IPS DF 4.7 (cell line): ENCODE data around the gene PTPN18.
"Not testable (repeated sequence)": the region's sequence is repeated elsewhere in the genome, so short reads cannot be mapped to it uniquely, and the experiment has no call there.

ENCODE experiments used
- DNase-seq: peaks from one replicate; pipeline ENCODE4 v3.0.0-alpha.2; 2013; ENCODE audit warnings: low spot score; ENCODE audit errors: extremely low read depth

Gene PTPN18

GRCh38 chr2:130380096-130380934 is 24.5 kb downstream of the PTPN18 start:
- no peak for DNase-seq

- no peak for DNase-seq
Measured at GRCh38 chr2:130381145-130381544, 25.3 kb downstream of the PTPN18 start.

- DNase-seq: no peak
Measured at GRCh38 chr2:130381619-130382018, 25.8 kb downstream of the PTPN18 start.

GRCh38 chr2:130382313-130382917 is 26.6 kb downstream of the PTPN18 start:
- DNase-seq: no peak

DNA sequence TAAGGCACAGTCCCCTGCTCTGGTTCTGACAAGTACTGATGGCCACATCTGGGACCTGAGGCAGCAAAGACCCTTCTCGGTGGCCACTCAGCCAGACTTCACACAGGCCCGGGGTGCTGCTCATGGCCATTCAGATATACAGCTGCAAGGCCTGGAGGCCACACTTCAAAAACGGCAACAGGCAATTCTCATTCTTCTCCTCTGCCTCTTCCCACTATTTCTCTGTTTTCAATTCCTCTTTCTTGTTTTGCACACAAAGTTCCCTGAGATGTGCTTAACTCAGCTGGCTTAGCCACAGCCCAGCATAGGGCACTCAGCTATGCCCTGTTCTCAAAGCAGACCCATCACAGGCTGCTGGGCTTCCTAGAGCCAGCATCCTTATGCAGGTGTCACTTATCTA is 29.9 kb downstream of the PTPN18 start:
- DNase-seq: no peak

- DNase-seq: no peak
Measured at GRCh38 chr2:130387071-130387400, 31.2 kb downstream of the PTPN18 start.

DNA sequence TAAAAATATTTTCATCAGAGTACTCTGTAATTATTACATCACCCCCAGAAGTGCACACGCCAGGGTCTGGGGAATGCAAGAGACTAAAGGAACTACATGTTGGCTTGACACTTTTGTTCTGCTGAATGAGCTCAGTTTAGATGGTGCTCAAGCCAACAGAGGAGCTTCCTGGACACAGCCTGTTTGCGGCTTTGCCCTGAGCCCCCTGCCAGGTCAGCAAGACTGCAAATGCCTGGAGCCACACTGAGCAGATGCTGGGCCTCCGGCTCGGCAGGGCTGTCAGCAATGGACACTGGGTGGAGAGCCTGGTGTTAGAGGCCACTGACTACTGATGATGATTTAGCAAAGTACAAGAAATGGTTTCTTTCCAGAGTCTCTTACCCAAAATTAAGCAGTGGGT is 31.9 kb downstream of the PTPN18 start:
- DNase-seq: no peak

DNA sequence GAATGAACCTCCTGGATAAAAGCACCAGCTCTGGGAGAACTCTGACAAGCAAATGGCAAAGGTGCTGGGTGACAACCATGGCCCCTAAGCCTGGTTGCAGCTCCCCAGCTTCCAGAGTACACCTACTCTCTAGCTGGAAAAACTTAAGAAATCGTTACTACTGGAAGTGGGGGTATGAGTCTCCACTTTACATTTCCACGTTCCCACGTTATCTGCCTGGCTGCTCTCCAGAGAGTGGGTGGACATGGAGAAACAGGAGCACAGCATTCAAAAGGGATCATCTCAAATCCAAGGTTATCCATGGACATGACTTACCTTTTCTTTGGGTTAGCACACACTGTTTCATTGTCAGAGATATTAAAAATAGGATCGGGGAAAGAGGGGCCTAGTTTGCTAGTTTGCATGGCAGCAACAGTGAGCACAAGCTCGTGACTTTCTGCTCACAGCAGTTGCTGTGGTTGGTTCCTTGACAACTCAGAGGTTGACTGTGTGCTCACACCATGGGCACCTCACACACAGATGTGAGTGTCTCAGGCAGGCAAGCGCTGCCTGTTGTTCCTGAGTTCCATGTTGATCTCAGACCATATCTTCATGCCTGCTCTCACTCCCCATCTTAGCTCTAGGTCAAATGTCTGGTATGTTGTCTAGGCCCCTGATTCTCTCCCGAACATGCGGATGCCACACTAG is 32.5 kb downstream of the PTPN18 start:
- DNase-seq: no peak

- DNase-seq: no peak
Measured at GRCh38 chr2:130389358-130389757, 33.5 kb downstream of the PTPN18 start.

- no peak for DNase-seq
Measured at GRCh38 chr2:130389783-130390182, 33.9 kb downstream of the PTPN18 start.

DNA sequence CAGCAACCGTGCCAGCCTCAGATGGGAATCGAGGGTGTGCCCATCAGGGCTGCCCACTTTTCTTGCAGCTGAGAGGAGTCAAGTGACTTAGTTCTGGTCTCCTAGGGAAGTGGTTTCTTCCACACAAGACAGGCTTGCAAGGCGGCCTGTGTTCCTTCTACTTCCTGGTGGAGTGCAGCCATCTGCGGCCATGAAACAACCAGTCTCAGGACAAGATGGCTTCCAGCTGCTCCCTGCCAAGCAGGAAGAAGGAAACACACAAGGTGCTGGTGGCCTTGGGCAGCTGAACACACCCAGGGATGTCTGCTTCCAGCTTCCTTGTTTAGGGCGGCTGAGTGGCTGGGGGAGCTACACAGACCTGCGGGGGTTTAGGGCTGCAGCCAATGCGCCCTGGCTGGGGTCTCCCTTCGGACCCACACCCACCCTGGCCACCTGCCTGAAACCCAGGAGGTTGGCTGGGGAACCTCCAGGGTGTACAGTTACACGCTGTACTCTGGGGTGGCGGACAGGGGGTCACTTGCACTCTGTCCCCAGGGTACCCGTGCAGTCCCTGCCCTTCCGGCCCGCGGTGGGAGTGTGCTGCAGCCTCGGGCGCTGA is 34.7 kb downstream of the PTPN18 start:
- DNase-seq: no peak

DNA sequence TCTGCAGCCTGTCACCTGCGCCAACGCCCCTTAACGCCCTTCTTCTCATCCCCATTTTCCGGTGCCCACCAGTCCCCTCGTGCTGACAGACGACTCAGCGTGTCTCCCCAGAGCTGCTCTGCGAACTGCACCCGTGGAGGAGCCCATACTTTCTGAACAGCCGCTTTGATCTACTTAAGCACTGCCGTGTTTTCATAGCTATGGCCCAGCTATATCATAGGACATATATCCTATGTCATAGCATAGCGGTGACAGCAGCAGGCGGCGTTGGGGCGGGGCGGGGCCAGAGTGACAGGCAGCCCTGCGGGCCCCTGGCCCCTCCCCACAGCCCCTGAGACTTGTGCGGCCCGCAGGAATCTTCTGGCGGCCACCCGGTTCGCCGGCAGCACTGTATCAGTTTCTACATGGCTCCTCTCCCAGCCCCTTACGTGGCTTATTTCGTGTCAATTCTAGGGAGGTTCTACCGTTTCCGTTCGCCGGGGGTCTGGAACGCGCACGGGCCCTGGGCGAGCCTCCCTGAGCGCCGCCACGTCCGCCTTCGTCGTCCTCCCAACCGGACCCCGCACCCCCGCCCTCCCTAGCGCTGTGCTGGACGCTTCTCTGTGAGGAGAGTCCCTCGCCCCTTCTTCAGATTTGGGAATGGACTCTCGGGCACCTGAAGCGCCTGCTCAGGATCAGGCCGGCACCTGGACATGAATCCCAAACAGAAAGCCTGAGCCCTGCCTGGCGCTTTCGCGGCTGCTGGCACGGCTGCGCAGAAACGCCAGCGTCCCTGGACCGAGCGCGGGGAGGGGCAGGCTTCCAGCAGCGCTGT is 35.4 kb downstream of the PTPN18 start:
- DNase-seq: no peak

GRCh38 chr2:130391872-130392670 is 36.2 kb downstream of the PTPN18 start:
- no peak for DNase-seq

DNA sequence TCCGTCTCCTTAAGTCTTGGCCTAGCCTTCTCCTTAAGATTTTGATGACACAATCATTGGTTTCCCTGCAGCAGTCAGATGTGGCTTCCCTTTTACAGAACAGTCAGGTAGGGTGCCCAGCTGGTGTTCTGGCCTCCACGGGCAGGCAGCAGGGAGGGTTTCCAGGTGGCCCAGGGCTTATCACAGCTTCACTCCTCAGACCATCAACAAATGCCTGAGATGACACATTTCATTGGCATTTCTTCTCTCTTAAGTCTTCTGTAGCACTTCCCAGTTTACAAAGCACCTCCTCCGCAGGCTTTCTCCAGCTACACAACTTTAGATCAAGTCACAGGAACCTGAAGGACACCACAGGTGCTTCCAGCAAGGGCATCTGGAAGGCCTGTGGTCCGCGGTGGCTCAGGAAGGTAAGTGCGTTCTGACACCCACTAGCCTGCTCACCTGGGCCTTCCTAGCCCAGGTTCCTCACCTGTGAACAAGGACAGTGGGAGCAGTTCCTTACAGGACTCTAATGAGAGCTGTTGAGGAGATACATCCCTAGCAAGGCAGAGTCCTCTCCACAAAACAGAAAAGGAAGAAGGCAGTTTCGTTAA is 37.6 kb downstream of the PTPN18 start:
- no peak for DNase-seq

GRCh38 chr2:130406280-130406679 is 50.4 kb downstream of the PTPN18 start:
- not testable (repeated sequence) for DNase-seq

DNA sequence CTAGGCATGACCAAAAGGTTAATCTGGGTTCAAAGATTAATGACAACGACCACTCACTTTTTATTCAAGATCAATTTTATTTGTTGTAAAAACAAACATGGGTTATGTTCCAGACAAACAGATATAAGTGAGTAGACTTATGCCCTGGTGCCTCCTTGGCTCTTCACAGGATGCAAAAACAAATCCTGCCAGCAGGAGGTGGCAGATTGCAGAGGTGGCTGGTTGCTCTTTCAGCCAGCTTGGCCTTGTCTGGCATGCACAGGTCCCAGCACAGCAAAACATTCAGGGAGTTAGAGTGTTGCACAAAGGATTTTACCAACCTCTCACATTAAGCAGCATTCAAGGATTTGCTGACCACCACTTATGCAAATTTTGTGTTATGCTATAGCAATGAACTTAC is 60.8 kb downstream of the PTPN18 start:
- not testable (repeated sequence) for DNase-seq

- DNase-seq: not testable (repeated sequence)
Measured at GRCh38 chr2:130418845-130419244, 63.0 kb downstream of the PTPN18 start.
